Smooth muscle cell (in vitro differentiated cells): Measurements from ENCODE around the gene INTS1. TPM values are rescaled to one million over a fixed set of nuclear protein-coding genes. Genes with fewer than 3 reads are reported as not detected.
A peak's percentile ranks its signal among the peaks of the same experiment; 100 is the strongest.
"Not testable (repeated sequence)": the region's sequence is repeated elsewhere in the genome, so short reads cannot be mapped to it uniquely, and the experiment has no call there.

ENCODE experiments used
- DNase-seq: peaks from one replicate; lab custom pipeline; 2025; ENCODE audit not compliant: unreplicated experiment; lab: John Stamatoyannopoulos, UW
- H2AFZ ChIP-seq: fragments of 200-600 bp; sonication (generic); 2 replicates; pipeline ENCODE4 v1.6.0; 2016; ENCODE audit warnings: antibody characterized with exemption, low read depth, mild to moderate bottlenecking
- H3F3A ChIP-seq: fragments of 200-600 bp; sonication (generic); 2 replicates; pipeline ENCODE4 v1.6.0; 2017; ENCODE audit warnings: antibody characterized with exemption, low read depth
- H3K27ac ChIP-seq: fragments of 200-600 bp; sonication (generic); 2 replicates; pipeline ENCODE4 v1.5.1; 2016; ENCODE audit warnings: low read depth, mild to moderate bottlenecking
- H3K27me3 ChIP-seq: fragments of 200-600 bp; sonication (generic); 2 replicates; pipeline ENCODE4 v1.6.1; 2016; ENCODE audit warnings: low read depth, mild to moderate bottlenecking
- H3K36me3 ChIP-seq: fragments of 200-600 bp; sonication (generic); 2 replicates; pipeline ENCODE4 v1.5.1; 2016; ENCODE audit warnings: low read depth
- H3K4me1 ChIP-seq: fragments of 200-600 bp; sonication (generic); 2 replicates; pipeline ENCODE4 v1.5.1; 2016; ENCODE audit warnings: low read depth
- H3K4me2 ChIP-seq: fragments of 200-600 bp; sonication (generic); 2 replicates; pipeline ENCODE4 v1.6.0; 2016; ENCODE audit warnings: mild to moderate bottlenecking
- H3K4me3 ChIP-seq: fragments of 200-600 bp; sonication (generic); 2 replicates; pipeline ENCODE4 v1.5.1; 2016; ENCODE audit warnings: mild to moderate bottlenecking
- H3K79me2 ChIP-seq: fragments of 200-600 bp; sonication (generic); 2 replicates; pipeline ENCODE4 v1.6.0; 2016; ENCODE audit warnings: low read depth, mild to moderate bottlenecking
- H3K9ac ChIP-seq: fragments of 200-600 bp; sonication (generic); 2 replicates; pipeline ENCODE4 v1.6.0; 2016; ENCODE audit warnings: low read depth
- H3K9me3 ChIP-seq: fragments of 200-600 bp; sonication (generic); replicated peaks from 2 replicates; pipeline ENCODE4 v1.5.1; 2016; ENCODE audit warnings: low read depth
- H4K20me1 ChIP-seq: fragments of 200-600 bp; sonication (generic); 2 replicates; pipeline ENCODE4 v1.6.0; 2016; ENCODE audit warnings: low read depth
- WGBS: methylation state at CpG from one replicate; pipeline ENCODE4 v1.1.7; 2016; ENCODE audit warnings: low lambda C conversion rate; 5-methylcytosine and 5-hydroxymethylcytosine counted together
- polyA plus RNA-seq: library from polyadenylated mRNA; unstranded; fragments of >200 nt; fragmentation: Nextera tagmentation; extraction: Ambion mirVana; gene quantifications from 2 replicates; pipeline ENCODE4 v1.2.1, GENCODE V29; 2016
- total RNA-seq: library from RNA; depleted of rRNA; stranded (reverse); fragments of >200 nt; gene quantifications from 2 replicates; pipeline ENCODE4 v1.2.3, GENCODE V29; 2014
- TF ChIP-seq, protein P1 (sequence below): fragments of 200-600 bp; sonication (generic); IDR thresholded peaks from 2 replicates; pipeline ENCODE4 v1.5.1; 2017; ENCODE audit warnings: borderline replicate concordance, mild to moderate bottlenecking, antibody characterized with exemption; ENCODE audit not compliant: insufficient read depth, poor library complexity, severe bottlenecking

INTS1 gene
- total and polyA plus RNA-seq, 2 experiments from 2014 or later: 18.2 to 51.2 TPM

DNA sequence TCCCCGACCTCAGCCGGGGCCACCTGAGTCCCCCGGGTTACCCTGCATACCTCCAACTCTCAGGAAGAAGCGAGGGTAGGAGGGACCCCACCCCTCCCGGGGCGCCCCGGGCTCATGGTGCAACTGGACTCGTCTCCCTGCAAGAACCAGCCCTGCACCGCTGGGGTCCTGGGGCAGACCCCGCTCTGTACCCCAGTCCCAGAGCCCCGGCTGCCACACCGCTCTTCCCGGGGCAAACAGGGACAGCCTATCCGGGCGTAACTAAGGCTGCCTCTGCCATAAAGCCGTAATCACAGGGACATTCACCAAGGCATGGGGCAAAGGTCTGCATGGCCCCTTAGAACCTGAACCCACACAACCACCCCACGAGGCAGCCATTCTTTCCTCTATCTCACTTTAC, 19.7 kb upstream of the INTS1 start:
- Histone ChIP-seq H3K27me3 (no peaks in the 10 kb centered on the region), H2AFZ (no peak overlapping the region), H3K36me3 (no peaks in the 10 kb centered on the region), H3K4me2 (no peak overlapping the region), H3K4me1 (no peaks in the 10 kb centered on the region), H3K9ac (no peak overlapping the region), H3K4me3 (no peak overlapping the region), H3F3A (no peaks in the 10 kb centered on the region), H4K20me1 (no peaks in the 10 kb centered on the region), H3K79me2 (no peaks in the 10 kb centered on the region), H3K9me3 (no peaks in the 10 kb centered on the region), H3K27ac (no peak overlapping the region)
- DNase-seq: no peak
- 90% methylated on average over 17 of the region's 17 CpGs for WGBS
- TF ChIP-seq, protein P1, sequence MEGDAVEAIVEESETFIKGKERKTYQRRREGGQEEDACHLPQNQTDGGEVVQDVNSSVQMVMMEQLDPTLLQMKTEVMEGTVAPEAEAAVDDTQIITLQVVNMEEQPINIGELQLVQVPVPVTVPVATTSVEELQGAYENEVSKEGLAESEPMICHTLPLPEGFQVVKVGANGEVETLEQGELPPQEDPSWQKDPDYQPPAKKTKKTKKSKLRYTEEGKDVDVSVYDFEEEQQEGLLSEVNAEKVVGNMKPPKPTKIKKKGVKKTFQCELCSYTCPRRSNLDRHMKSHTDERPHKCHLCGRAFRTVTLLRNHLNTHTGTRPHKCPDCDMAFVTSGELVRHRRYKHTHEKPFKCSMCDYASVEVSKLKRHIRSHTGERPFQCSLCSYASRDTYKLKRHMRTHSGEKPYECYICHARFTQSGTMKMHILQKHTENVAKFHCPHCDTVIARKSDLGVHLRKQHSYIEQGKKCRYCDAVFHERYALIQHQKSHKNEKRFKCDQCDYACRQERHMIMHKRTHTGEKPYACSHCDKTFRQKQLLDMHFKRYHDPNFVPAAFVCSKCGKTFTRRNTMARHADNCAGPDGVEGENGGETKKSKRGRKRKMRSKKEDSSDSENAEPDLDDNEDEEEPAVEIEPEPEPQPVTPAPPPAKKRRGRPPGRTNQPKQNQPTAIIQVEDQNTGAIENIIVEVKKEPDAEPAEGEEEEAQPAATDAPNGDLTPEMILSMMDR: no peak

DNA sequence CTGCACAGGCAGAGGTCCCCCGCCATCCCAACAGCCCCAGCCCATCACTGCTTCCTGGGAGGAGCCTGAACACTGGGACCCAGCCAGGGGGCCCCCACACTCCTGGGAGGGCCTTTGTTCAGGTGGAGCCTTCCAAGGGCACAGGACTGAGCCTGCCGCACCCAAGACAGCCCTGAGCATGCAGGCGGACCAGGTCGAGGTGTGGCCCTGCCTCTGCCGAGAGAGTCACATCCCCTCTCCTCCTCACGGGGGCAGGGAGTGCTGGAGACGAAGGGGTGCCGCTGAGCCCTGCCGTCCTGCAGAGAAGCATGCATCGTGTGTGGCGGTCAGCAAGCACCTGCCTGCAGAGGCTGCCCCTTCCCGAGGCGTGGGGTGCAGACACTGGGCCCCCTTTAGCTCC, 19.0 kb upstream of the INTS1 start:
- H4K20me1 ChIP-seq: no peaks in the 10 kb centered on the region
- H3K27me3 ChIP-seq: no peaks in the 10 kb centered on the region
- no peak overlapping the region for H3K4me2 ChIP-seq
- DNase-seq: no peak
- 57% methylated on average over 13 of the region's 13 CpGs for WGBS
- no peak overlapping the region for H3K4me3 ChIP-seq
- H2AFZ ChIP-seq: no peak overlapping the region
- H3K79me2 ChIP-seq: no peaks in the 10 kb centered on the region
- H3K9me3 ChIP-seq: no peaks in the 10 kb centered on the region
- no peaks in the 10 kb centered on the region for H3F3A ChIP-seq
- no peaks in the 10 kb centered on the region for H3K4me1 ChIP-seq
- no peak overlapping the region for H3K9ac ChIP-seq
- no peak overlapping the region for H3K27ac ChIP-seq
- TF ChIP-seq, protein P1: no peak
- no peaks in the 10 kb centered on the region for H3K36me3 ChIP-seq

DNA sequence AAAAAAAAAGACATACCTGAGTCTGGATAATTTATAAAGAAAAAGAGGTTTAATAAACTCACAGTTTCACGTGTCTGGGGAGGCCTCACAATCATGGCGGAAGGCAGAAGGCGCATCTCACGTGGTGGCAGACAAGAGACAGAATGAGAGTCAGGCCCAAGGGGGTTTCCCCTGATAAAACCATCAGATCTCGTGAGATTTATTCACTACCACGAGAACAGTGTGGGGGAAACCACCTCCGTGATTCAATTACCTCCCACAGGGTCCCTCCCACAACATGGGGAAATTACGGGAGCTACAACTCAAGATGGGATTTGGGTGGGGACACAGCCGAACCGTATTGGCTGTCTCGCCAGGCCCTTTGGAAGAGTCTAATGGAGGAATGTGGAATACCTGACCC, 17.3 kb upstream of the INTS1 start:
- WGBS: 90% methylated on average over 11 of the region's 11 CpGs
- Histone ChIP-seq H3K4me1 (no peaks in the 10 kb centered on the region), H3K9ac (no peak overlapping the region), H3K4me3 (no peak overlapping the region), H3K79me2 (no peaks in the 10 kb centered on the region), H3K9me3 (no peaks in the 10 kb centered on the region), H3K27ac (no peak overlapping the region), H2AFZ (no peak overlapping the region), H4K20me1 (no peaks in the 10 kb centered on the region), H3K36me3 (no peaks in the 10 kb centered on the region), H3K27me3 (no peaks in the 10 kb centered on the region), H3F3A (no peaks in the 10 kb centered on the region), H3K4me2 (no peak overlapping the region)
- no peak for DNase-seq
- TF ChIP-seq, protein P1: no peak

DNA sequence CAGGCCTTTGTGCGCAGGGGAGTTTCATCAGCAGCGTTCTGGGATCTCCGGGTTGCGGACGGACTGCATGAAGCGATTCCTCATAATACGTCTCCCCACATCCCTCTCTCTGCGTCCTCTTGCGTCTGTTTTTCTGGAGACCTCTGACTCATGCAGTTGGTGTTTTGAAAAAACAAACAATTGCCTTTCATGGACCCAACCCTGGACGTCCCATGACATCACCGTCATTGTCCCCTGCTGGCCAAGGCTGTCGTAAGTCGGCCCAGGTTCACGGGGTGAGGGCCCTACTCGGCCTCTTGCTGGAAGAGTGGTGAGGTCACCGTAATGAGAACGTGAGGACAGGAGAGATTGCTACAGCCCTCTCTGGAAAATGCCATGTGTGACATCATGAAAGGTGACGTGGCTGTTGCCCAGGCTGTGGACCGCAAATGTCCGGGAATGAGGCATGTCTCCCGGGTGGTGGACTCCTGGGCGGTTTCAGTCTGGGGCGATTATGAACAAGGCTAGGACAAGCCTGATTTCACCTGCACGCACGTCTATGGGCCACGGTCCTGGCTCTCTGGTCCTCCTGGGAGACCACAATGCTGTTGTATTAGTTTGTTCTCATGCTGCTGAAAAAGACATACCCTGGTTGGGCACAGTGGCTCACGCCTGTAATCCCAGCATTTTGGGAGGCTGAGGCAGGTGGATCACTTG, 16.5 kb upstream of the INTS1 start:
- H3K4me1 ChIP-seq: no peaks in the 10 kb centered on the region
- TF ChIP-seq, protein P1: no peak
- no peak for DNase-seq
- H3K79me2 ChIP-seq: no peaks in the 10 kb centered on the region
- no peak overlapping the region for H3K4me3 ChIP-seq
- no peak overlapping the region for H2AFZ ChIP-seq
- H3K27ac ChIP-seq: peak overlapping the region; percentile 47
- no peak overlapping the region for H3K4me2 ChIP-seq
- H3K9ac ChIP-seq: no peak overlapping the region
- H3K27me3 ChIP-seq: no peaks in the 10 kb centered on the region
- no peaks in the 10 kb centered on the region for H4K20me1 ChIP-seq
- WGBS: 62% methylated on average over 27 of the region's 27 CpGs
- H3F3A ChIP-seq: no peaks in the 10 kb centered on the region
- H3K36me3 ChIP-seq: no peaks in the 10 kb centered on the region
- H3K9me3 ChIP-seq: no peaks in the 10 kb centered on the region

DNA sequence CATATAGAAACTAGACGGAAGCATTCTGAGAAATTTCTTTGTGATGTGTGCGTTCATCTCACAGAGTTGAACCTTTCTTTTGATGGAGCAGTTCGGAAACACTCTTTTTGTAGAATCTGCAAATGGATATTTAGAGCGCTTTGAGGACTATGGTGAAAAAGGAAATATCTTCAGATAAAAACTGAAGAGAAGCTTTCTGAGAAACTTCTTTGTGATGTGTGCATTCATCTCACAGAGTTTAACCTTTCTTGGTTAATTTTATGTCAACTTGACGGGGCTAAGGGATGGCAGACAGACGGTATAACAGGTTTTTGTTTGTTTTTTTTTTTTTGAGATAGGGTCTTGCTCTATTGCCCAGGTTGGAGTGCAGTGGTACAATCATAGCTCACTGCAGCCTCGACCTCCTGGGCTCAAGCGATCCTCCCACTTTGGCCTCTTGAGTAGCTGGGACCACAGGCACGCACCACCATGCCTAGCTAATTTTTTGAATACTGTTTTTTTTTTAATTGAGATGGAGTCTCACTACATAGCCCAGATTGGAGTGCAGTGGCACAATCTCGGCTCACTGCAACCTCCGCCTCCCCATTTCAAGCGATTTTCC, 15.2 kb upstream of the INTS1 start:
- not testable (repeated sequence) for DNase-seq, H3K4me2 ChIP-seq, H3K9me3 ChIP-seq, H3K27me3 ChIP-seq, H3K36me3 ChIP-seq, H3K27ac ChIP-seq, H2AFZ ChIP-seq, H3K9ac ChIP-seq, H4K20me1 ChIP-seq, H3K4me3 ChIP-seq, H3K79me2 ChIP-seq, H3K4me1 ChIP-seq, H3F3A ChIP-seq
- WGBS: 95% methylated on average over 12 of the region's 12 CpGs
